SJCRH30 (cell line): ENCODE results near the gene ATP11A. TPM values are rescaled to one million over a fixed set of nuclear protein-coding genes. Genes with fewer than 3 reads are reported as not detected.

ENCODE experiments used
- DNase-seq, 2 experiments: peaks; one replicate each; pipeline ENCODE4 v3.0.0-alpha.2; 2015 to 2020
- H3K27ac ChIP-seq: fragments of 250-450 bp; sonication (Bioruptor Pico); 2 replicates; pipeline ENCODE4 v1.5.1; 2020; ENCODE audit warnings: mild to moderate bottlenecking, moderate library complexity
- H3K27me3 ChIP-seq: fragments of 250-450 bp; sonication (Bioruptor Pico); 2 replicates; pipeline ENCODE4 v1.5.1; 2020; ENCODE audit warnings: mild to moderate bottlenecking, moderate library complexity
- H3K36me3 ChIP-seq: fragments of 250-450 bp; sonication (Bioruptor Pico); 2 replicates; pipeline ENCODE4 v1.5.1; 2020; ENCODE audit warnings: mild to moderate bottlenecking, moderate library complexity
- H3K4me1 ChIP-seq: fragments of 250-450 bp; sonication (Bioruptor Pico); 2 replicates; pipeline ENCODE4 v1.5.1; 2020; ENCODE audit warnings: mild to moderate bottlenecking, moderate library complexity
- H3K4me3 ChIP-seq: fragments of 250-450 bp; sonication (Bioruptor Pico); 2 replicates; pipeline ENCODE4 v1.5.1; 2020; ENCODE audit warnings: mild to moderate bottlenecking, moderate library complexity
- H3K9me3 ChIP-seq: fragments of 250-450 bp; sonication (Bioruptor Pico); replicated peaks from 2 replicates; pipeline ENCODE4 v1.5.1; 2020; ENCODE audit warnings: mild to moderate bottlenecking, moderate library complexity
- total RNA-seq: library from RNA; depleted of rRNA; stranded (reverse); fragments of >200 nt; shearing (Covaris generic); gene quantifications from 2 replicates; pipeline ENCODE4 v1.2.3, GENCODE V29; 2014

Gene ATP11A
- total RNA-seq, 1 experiment from 2014 or later = 14.2 TPM

DNA sequence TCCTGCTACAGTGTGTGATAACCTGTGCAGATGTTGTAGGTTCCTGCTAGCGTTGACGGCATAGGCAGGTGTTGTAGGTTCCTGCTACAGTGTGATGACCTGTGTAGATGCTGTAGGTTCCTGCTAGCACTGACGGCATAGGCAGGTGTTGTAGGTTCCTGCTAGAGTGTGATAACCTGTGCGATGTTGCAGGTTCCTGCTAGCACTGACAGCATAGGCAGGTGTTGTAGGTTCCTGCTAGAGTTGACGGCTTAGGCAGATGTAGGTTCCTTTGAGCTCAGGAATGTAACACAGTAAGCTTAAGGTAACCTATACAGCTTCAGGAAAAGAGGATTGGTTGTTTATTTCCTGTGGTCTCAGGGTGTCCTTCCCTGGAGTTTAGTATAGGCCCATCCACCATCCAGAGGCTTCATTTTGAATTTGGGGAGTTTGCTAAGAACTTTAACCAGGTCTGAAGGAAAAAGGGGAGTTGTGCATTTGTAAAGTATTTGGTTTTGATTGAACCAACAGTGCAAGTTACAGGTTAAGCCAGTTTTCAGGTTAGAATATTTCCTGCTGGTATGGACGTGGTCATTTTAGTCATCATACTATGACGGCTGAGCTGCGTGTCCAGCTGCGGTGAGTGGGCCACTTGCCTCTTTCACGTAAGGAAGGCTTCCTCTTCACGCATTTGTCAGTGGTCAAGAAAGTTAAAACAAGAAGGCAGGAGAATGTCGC, 53.8 kb downstream of the ATP11A start:
- Histone ChIP-seq H3K27ac (no peak overlapping the region), H3K27me3 (no peaks in the 10 kb centered on the region), H3K9me3 (no peaks in the 10 kb centered on the region), H3K4me1 (peaks cover 5% of the 10 kb centered on the region; the same call in 1 of the 2 replicates), H3K4me3 (no peak overlapping the region), H3K36me3 (no peaks in the 10 kb centered on the region)
- DNase-seq = no peak

DNA sequence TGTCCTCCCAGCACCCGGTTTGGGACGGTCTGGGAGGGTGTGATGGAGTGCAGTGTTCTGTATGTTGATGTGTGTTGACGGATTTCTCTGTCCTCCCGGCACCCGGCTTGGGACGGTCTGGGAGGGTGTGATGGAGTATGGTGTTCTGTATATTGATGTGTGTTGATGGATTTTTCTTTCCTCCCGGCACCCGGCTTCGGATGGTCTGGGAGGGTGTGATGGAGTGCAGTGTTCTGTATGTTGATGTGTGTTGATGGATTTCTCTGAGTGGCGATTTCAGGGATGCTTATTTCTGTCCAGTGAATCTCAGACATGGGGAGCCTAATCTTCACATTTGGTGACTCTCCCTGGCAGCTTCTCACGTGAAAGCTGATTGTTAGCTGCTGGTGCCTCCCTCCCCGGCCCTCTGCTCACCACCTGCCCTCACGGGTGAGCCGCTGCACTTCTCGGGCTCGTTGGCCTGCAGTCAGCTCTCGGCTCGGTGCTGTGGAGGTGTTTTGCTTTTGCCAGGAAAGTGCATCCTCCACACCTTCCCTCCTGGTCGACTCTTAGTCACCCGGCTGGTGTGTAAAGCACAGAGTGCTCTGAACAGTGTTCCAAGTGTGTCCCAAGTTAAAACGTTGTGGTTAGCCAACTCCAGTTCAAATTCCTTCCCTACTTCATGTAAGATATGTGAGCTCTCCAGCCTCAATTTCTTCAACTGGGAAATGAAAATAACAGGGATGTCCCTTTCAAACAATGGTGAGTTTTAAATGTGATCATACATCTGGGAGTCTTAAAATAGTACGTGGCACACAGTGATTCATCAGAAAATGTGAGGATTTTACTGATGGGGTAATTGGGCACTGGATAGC, 54.6 kb downstream of the ATP11A start:
- Histone ChIP-seq H3K4me1 (peaks cover 5% of the 10 kb centered on the region; the same call in 1 of the 2 replicates), H3K27ac (no peak overlapping the region), H3K36me3 (no peaks in the 10 kb centered on the region), H3K27me3 (no peaks in the 10 kb centered on the region), H3K4me3 (no peak overlapping the region), H3K9me3 (no peaks in the 10 kb centered on the region)
- DNase-seq = no peak

DNA sequence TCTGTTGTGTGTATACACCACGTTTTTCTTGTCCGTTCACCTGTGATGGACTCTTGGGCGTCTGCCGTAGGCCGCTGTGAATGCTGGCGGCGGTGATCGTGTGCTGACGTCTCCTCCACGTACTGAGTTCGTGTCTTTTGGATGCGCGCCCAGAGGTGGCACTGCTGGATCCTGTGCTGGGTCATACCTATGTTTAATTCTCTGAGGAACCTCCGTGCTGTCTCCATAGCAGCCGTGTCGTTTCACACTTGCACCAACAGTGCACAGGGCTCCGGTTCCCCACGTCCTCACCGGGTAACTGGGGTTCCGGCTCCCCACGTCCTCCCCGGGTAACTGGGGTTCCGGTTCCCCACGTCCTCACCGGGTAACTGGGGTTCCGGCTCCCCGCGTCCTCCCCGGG, 56.2 kb downstream of the ATP11A start:
- Histone ChIP-seq H3K4me1 (no peaks in the 10 kb centered on the region), H3K4me3 (no peak overlapping the region), H3K27ac (no peak overlapping the region), H3K9me3 (no peaks in the 10 kb centered on the region), H3K27me3 (no peaks in the 10 kb centered on the region), H3K36me3 (no peaks in the 10 kb centered on the region)
- no peak for DNase-seq

DNA sequence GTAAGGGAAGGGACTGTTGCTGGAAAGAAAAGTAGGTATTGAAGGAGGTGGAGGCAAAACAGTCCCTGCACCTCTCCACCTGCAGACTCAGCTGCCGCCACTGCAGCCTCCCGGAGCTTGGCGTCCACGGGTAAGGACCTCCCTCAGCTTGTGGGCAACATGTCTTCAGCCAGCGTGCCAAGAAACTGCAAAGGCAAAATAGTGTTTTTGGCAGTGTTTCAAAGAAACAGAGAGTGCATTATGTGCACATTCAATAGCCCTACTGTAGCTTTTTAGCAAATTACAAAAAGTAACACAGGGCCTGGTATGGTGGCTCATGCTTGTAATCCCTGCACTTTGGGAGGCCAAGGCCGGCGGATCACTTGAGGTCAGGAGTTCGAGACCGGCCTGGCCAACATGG, 57.4 kb downstream of the ATP11A start:
- Histone ChIP-seq H3K27ac (no peak overlapping the region), H3K27me3 (no peaks in the 10 kb centered on the region), H3K9me3 (no peaks in the 10 kb centered on the region), H3K36me3 (no peaks in the 10 kb centered on the region), H3K4me3 (no peak overlapping the region), H3K4me1 (no peaks in the 10 kb centered on the region)
- DNase-seq = no peak

DNA sequence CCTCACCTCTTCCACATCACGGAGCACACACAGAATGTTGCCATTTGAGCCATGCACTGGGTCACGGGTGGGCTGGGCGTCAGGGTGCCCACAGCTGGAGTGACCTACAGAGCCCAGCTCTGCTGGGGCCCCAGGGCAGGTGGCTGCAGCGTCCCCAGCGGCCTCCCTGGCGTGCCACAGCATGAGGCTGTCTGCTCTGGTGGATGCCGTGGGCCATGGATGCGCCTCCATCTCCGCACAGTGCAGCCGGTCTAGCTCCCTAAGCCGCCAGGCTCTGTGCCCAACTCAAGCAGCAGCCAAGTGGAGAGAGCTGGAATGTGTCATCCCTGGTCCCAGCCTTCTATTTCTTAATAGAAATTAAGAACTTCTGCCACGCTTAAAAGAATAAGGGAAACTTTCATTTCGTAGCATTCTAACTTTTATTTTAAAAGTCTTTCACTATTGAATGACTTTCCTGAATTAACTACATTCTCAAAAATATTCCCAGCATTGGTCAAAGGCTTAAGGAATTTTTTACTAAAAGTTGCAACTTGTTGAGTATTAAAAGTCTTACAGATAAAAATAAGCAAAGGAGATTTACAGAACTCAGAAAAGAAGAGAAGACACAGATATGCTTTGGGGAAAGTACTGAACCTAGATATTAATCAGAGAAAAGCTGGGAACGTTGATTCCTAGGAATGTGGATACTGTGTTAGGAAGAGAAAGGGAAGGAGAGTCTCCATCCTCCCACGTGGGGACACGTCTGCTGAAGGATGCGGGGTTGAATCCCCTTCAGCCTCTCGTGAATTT, 59.3 kb downstream of the ATP11A start:
- no peak overlapping the region for H3K27ac ChIP-seq
- H3K9me3 ChIP-seq = no peaks in the 10 kb centered on the region
- H3K4me1 ChIP-seq = no peaks in the 10 kb centered on the region
- H3K4me3 ChIP-seq = no peak overlapping the region
- H3K27me3 ChIP-seq = no peaks in the 10 kb centered on the region
- DNase-seq = no peak
- H3K36me3 ChIP-seq = no peaks in the 10 kb centered on the region

DNA sequence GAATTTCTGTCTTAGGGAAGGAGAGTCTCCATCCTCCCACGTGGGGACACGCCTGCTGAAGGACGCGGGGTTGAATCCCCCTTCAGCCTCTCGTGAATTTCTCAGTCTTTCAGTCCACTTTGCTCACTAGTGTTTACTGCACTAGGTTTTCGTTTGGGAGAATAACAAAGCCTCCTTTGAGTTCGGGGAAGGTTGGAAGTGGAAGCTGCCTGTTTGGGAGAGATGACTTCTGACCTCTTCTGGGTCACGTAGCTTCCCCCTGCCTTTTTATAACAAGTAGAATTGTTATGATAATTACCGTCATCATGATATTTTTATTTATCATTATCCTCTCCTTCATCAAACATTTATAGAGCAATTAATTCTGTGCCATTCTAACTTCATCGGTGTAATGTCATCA, 60.7 kb downstream of the ATP11A start:
- H3K27me3 ChIP-seq = no peaks in the 10 kb centered on the region
- no peak overlapping the region for H3K27ac ChIP-seq
- H3K36me3 ChIP-seq = no peaks in the 10 kb centered on the region
- H3K4me1 ChIP-seq = no peaks in the 10 kb centered on the region
- H3K9me3 ChIP-seq = no peaks in the 10 kb centered on the region
- H3K4me3 ChIP-seq = no peak overlapping the region
- DNase-seq = no peak

DNA sequence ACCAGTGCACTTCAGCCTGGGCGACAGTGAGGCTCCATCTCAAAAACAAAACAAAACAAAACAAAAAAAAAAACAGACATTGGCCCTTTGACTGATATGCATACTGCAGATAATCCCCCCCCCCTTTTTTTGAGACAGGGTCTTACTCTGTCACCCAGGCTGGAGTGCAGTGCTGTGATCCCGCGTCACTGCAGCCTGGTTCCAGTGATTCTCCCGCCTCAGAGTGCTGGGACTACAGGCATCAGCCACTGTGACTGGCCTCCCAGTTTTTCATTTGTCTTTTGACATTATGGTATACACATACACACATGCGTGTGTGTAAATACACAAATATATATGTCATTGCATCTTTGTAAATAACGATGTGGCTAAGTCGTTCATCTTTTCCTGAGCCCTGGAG, 61.8 kb downstream of the ATP11A start:
- Histone ChIP-seq H3K4me1 (no peaks in the 10 kb centered on the region), H3K9me3 (no peaks in the 10 kb centered on the region), H3K36me3 (no peaks in the 10 kb centered on the region), H3K27ac (no peak overlapping the region), H3K27me3 (no peaks in the 10 kb centered on the region), H3K4me3 (no peak overlapping the region)
- no peak for DNase-seq

DNA sequence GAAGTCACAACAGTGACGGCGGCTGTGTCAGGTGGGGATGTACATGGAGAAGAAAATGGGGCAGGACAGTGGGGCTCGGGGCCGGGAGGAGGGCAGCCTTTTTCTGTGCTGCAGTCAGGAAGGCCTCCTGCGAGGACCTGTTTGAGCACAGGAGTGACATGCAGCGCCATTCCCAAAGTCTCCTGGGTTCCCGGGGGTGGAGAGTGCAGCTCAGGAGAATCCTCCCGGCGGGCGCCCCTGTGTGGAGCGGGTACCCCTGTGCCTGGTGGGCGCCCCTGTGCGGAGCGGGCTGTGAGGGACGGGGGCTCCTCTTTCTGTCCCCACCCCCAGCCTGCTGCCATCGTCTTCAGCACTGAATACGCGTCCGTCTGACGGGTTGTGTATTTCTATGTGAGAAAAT, 62.4 kb downstream of the ATP11A start:
- H3K9me3 ChIP-seq = no peaks in the 10 kb centered on the region
- no peak overlapping the region for H3K4me3 ChIP-seq
- DNase-seq = no peak
- H3K4me1 ChIP-seq = no peaks in the 10 kb centered on the region
- no peaks in the 10 kb centered on the region for H3K27me3 ChIP-seq
- H3K27ac ChIP-seq = no peak overlapping the region
- no peaks in the 10 kb centered on the region for H3K36me3 ChIP-seq

DNA sequence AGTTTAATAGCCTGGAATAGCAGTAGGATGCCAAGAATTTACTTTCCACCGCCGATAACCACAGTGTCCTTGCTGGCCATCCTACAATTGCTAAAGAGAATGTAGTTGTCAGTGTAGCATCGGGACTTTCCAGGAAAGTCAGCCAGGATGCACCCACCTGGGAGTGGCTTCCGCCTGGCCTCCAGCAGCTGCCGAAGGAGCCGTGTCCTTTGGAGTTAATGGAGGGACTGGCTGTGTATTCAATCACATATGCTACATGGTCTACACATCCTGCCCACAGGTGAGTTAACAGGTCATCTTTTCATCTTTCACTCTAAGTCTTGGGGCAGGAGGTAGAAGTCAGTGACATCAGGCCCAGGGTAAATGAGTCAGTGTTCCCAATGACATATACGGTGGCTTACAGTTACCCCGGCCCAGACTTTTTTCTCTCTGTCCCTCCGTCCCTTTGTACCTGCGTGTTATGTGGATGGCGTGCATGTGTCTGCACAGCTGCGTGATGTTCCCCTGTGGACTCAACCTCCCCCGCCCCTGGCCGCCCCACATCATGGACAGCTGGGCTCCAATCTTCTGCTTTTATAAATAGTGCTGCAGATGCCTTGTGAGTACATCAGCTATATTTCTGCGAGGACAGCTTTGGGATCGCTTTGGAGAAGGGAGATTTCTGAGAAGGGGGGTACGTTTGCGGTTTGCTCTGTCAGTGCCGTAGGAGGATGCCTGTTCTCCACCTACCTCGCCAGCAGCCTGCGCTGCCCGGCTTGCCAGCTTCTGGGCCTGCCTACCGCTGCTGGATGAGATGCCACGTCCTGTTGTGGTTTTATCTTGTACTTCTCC, 63.1 kb downstream of the ATP11A start:
- no peak overlapping the region for H3K4me3 ChIP-seq
- no peaks in the 10 kb centered on the region for H3K9me3 ChIP-seq
- no peaks in the 10 kb centered on the region for H3K4me1 ChIP-seq
- no peak overlapping the region for H3K27ac ChIP-seq
- no peaks in the 10 kb centered on the region for H3K36me3 ChIP-seq
- no peak for DNase-seq
- H3K27me3 ChIP-seq = no peaks in the 10 kb centered on the region

DNA sequence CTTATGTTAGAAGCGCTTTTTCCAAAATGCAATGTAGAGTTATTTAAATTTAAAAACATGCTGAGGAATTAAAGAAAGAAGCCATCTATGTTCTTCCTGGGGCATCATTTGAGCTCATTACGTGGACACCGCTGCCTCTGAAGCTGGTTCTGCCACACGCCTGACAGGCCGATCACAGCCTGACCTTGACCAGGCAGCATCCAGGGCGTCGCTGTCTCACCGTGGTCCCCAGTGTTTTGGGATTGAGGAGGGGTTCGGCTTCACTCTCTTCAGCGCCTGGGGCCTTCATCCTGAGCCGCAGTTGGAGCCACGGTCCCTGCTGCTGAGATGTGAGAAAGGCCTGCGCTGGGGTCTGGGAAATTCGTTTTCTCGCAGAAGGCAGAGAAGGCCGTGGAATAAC, 64.0 kb downstream of the ATP11A start:
- Histone ChIP-seq H3K36me3 (no peaks in the 10 kb centered on the region), H3K9me3 (no peaks in the 10 kb centered on the region), H3K4me3 (no peak overlapping the region), H3K27ac (no peak overlapping the region), H3K4me1 (no peaks in the 10 kb centered on the region), H3K27me3 (no peaks in the 10 kb centered on the region)
- DNase-seq = no peak

DNA sequence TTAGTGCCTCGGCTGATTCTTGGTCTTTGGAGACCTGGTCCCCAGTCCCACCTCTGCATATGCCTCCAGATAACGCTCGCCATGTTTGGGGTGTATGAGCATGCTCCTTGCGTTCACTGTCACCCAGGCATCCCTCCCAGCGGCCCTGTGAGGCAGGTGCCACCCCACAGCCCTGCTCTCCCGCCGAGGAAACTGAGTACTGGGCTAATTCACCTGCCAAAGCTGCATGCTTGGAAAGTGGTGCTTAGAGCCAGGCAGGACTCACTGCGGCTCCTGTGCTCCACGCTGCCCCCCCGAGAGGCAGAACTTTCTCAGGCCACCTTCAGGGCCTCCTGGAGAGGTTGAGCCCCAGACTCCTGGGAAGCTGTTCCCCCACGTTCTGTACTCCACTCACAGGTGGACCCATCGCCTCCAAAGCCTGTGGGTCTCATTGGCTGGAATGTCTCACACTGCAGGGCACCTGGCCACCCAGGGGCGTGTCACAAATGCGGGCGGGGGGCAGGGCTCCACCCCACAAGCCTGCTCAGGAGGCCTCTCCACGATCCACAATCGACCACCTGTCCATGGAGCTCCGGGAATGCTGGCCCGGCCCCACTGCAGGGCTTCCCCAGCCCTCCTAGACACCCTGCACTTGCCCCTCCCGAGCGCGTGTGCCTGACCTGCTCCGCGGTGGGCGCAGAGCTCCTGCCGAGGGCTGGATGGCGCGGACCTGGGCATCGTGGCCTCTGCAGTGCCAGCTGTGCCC, 64.6 kb downstream of the ATP11A start:
- no peak overlapping the region for H3K27ac ChIP-seq
- H3K36me3 ChIP-seq = no peaks in the 10 kb centered on the region
- no peaks in the 10 kb centered on the region for H3K4me1 ChIP-seq
- no peaks in the 10 kb centered on the region for H3K9me3 ChIP-seq
- H3K4me3 ChIP-seq = no peak overlapping the region
- no peaks in the 10 kb centered on the region for H3K27me3 ChIP-seq
- DNase-seq = no peak

DNA sequence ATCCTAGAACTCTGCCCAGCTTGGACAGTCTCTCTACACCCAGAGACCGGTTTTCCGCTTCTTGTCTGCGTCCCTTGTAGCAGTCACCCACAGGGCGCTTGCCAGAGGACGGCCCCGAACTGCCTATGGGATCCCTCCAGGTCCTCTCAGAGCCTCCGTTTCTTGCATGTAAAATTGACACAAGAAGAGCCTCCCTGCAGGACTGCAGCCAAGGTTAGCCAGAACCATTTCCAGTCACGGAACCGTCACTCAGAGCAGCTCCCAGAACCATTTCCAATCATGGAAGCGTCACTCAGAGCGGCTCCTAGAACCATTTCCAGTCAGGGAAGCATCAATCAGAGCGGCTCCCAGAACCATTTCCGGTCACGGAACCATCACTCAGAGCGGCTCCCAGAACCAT, 65.5 kb downstream of the ATP11A start:
- no peak overlapping the region for H3K27ac ChIP-seq
- no peak for DNase-seq
- no peak overlapping the region for H3K4me3 ChIP-seq
- no peaks in the 10 kb centered on the region for H3K27me3 ChIP-seq
- no peaks in the 10 kb centered on the region for H3K4me1 ChIP-seq
- no peaks in the 10 kb centered on the region for H3K9me3 ChIP-seq
- H3K36me3 ChIP-seq = no peaks in the 10 kb centered on the region

DNA sequence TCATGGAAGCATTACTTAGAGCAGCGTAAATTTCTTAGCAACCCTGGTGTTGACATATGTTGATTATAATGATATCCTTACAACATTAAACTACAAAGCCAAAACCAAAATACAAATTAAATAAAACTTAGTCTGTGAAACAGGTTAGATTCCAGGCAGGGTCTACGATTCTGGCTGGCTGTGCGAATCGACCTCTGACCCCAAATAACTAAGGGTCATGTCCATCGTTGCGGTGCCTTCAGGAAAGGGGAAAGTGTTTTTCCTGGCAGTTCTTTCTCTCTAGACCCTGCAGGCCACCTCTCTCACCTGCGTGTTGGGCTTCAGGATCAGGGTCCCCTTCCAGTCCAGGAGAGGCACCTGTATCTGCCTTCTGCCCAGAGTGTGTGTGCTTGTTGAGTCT, 66.2 kb downstream of the ATP11A start:
- no peaks in the 10 kb centered on the region for H3K9me3 ChIP-seq
- no peaks in the 10 kb centered on the region for H3K36me3 ChIP-seq
- no peaks in the 10 kb centered on the region for H3K4me1 ChIP-seq
- no peak overlapping the region for H3K4me3 ChIP-seq
- H3K27me3 ChIP-seq = no peaks in the 10 kb centered on the region
- H3K27ac ChIP-seq = no peak overlapping the region
- no peak for DNase-seq

DNA sequence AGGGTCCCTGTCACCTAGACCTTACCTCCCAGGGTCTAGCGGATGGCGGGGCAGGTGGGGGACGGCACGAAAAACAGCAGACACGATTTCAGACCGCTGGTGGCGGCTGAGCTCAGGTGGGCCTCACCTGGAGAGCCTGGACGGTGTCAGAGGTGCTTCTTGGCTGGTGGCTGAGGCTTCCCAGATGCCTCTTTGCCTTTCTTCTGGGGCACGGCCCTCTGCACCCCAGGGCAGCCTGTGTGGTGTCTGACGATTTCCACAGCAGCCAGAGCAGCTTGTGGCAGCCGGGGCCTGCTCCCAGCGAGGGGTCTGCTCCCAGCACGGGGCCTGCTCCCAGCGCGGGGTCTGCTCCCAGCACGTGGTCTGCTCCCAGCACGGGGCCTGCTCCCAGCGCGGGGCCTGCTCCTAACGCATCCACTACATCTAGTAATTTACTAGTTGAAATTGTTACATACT, 66.7 kb downstream of the ATP11A start:
- Histone ChIP-seq H3K9me3 (no peaks in the 10 kb centered on the region), H3K36me3 (no peaks in the 10 kb centered on the region), H3K27ac (peak overlapping the region; percentile 46; the same call in 1 of the 2 replicates), H3K4me3 (no peak overlapping the region), H3K27me3 (no peaks in the 10 kb centered on the region), H3K4me1 (no peaks in the 10 kb centered on the region)
- no peak for DNase-seq
